NCI-H1417 treated with DMSO at 0.1 percent for 48 hours (cell line): ENCODE measurements around the gene DCTPP1.
A peak's percentile ranks its signal among the peaks of the same experiment; 100 is the strongest.
"Not testable (repeated sequence)": the region's sequence is repeated elsewhere in the genome, so short reads cannot be mapped to it uniquely, and the experiment has no call there.

Source experiments
- DNase-seq: peaks from one replicate; lab custom pipeline; 2025; lab: John Stamatoyannopoulos, UW

The DCTPP1 gene

GRCh38 chr16:30413112-30413806, 16.6 kb downstream of the DCTPP1 start:
- DNase-seq = no peak

GRCh38 chr16:30409125-30410060, 20.4 kb downstream of the DCTPP1 start:
- DNase-seq = no peak

- no peak for DNase-seq
Measured at GRCh38 chr16:30407804-30408534, 21.9 kb downstream of the DCTPP1 start.

- peak; percentile 28 for DNase-seq
Measured at GRCh38 chr16:30407102-30407803, 22.6 kb downstream of the DCTPP1 start, which contains the start of gene ZNF771. ZNF771 (plus strand) TSS chr16:30407606; CDS start chr16:30408054, 448 bp downstream.

DNA sequence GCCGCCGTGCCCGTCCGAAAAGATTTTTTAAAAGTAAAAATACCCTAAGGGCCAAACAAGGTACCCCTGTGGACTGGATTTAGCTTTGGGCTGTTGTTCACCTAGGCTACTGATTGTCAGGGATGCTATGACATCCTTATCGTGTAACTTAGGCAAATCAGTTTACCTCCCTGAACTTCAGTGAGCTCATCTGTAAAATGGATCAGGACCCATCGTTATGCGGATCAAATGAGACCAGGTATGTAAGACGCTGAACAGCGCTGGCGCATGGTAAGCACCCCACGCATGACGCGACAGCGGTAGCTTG, 23.1 kb downstream of the DCTPP1 start:
- no peak for DNase-seq

- no peak for DNase-seq
Measured at GRCh38 chr16:30401768-30402425, 27.9 kb downstream of the DCTPP1 start.

DNA sequence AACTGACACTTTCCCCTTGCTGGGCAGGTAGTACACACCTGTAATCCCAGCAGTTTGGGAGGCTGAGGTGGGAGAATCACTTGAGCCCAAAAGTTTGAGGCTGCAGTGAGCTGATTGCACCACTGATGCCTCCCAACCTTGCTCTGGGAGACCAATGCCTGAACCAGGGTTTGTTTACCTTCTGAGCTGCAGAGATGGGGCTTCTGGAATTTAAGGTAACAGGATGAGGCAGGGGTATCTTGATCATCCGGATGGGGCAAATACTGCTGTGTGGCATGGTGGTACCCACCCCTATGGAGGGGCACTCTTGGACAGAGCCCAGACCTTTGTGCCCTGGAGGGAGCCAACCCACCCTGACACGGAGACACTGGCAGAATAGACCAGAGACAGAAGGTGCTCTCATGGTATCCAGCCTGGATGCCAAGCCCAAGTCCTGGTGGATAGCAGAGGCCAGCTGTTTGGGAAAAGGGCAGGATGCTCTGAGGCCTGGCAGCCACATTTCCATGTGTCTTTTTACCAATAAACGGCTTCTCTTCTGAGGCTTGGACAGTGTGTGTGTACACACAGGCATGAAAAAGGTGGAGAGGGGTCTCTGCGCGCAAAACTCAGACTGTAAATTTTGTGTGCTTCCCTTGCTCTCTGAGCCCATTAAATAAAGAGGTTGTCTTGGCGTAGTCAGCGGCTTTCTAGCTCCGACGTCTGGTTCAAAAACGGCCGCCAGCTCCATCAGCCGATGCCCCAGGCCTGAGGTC, 30.2 kb downstream of the DCTPP1 start:
- no peak for DNase-seq

DNA sequence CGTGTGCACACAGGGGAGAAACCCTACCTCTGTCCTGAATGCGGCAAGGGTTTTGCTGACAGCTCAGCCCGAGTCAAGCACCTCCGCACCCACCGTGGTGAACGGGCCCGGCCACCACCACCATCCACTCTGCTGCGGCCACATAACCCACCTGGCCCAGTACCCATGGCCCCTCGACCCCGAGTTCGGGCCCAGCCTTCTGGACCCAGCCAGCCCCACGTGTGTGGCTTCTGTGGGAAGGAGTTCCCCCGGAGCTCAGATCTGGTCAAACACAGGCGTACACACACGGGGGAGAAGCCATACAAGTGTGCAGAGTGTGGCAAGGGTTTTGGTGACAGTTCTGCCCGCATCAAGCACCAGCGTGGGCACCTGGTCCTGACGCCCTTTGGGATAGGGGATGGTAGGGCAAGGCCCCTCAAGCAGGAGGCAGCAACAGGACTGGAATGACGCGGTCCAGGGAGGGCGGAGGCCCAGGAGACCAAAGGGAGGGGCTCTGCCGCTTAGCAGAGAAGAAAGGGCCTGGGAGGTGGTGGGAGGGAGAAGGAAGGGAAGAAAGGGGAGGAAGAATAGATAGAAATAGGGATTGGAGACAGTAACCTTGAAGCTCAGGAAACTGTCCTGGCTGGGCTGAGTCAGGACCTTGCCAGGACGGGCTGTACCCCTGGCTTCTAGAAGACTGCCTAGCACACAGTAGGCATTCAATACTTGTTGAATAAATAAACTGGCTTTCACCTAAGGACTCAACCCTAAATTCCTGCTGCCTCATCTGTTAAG, 31.0 kb downstream of the DCTPP1 start:
- DNase-seq = no peak

- DNase-seq = no peak
Measured at GRCh38 chr16:30397776-30398660, 31.8 kb downstream of the DCTPP1 start.

DNA sequence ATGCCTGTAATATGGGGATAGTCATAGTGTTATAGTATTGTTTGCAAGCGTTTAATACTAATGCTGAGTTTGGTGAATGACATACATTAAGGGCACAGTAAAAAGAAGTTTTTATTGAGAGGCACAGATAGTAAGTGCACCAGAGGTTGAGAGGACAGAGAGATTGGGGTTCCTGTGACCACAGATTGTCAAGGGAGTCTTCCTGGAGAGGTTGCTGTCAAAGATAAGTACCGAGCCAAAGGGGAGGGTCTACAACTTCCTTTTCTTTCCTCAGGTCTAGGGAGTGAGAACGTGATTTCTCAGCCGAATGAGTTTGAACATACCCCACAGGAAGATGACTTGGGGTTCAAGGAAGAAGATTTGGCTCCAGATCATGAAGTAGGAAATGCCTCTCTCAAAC, 32.8 kb downstream of the DCTPP1 start:
- DNase-seq = no peak

- DNase-seq = not testable (repeated sequence)
Measured at GRCh38 chr16:30396627-30397026, 33.2 kb downstream of the DCTPP1 start.

GRCh38 chr16:30395992-30396585, 33.7 kb downstream of the DCTPP1 start:
- DNase-seq = no peak

- peak; percentile 54 for DNase-seq
Measured at GRCh38 chr16:30395155-30395991, 34.5 kb downstream of the DCTPP1 start, which contains the start of gene ZNF48. ZNF48 (plus strand) TSS chr16:30395420; CDS start chr16:30395795, 375 bp downstream.

GRCh38 chr16:30394592-30395154, 35.2 kb downstream of the DCTPP1 start:
- peak; percentile 54 for DNase-seq

- no peak for DNase-seq
Measured at GRCh38 chr16:30383521-30383920, 46.3 kb downstream of the DCTPP1 start.

- DNase-seq = no peak
Measured at GRCh38 chr16:30382111-30382881, 47.5 kb downstream of the DCTPP1 start, which contains the start of gene SEPTIN1. SEPTIN1 (minus strand) TSS chr16:30382561; CDS start chr16:30382542, 19 bp downstream.
